PC-9 (cell line): Measurements from ENCODE around the gene PSMD7. TPM values are rescaled to one million over a fixed set of nuclear protein-coding genes. Genes with fewer than 3 reads are reported as not detected.

ENCODE experiments used
- BruUV-seq: library from RNA; stranded (reverse); fragments of 400-500 nt; replicated peaks from 2 replicates; lab custom pipeline; 2021; lab: Mats Ljungman, UMichigan
- CTCF ChIA-PET: fragments of 300-600 bp; sonication (Branson Sonifier 250); formaldehyde crosslinking; loops from one replicate; lab custom pipeline; 2022; ENCODE audit warnings: antibody characterized with exemption; lab: Charles Lee
- POLR2A ChIA-PET: fragments of 300-600 bp; sonication (Branson Sonifier 250); formaldehyde crosslinking; loops from one replicate; lab custom pipeline; 2022; ENCODE audit warnings: antibody characterized with exemption; ENCODE audit not compliant: unreplicated experiment; lab: Charles Lee
- DNase-seq, 2 experiments: peaks; one replicate each; pipeline versions ENCODE4 v3.0.0 to v3.0.0-alpha.2; 2015 to 2022; ENCODE audit warnings: mixed read lengths in 1 of 2
- H2AFZ ChIP-seq: fragments of 200-600 bp; sonication (generic); 2 replicates; pipeline ENCODE4 v1.8.1; 2017; ENCODE audit warnings: antibody characterized with exemption
- H3F3A ChIP-seq: fragments of 200-600 bp; sonication (generic); 2 replicates; pipeline ENCODE4 v1.8.1; 2017; ENCODE audit warnings: antibody characterized with exemption, mild to moderate bottlenecking, low read depth; ENCODE audit not compliant: insufficient read depth
- H3K27ac ChIP-seq: fragments of 200-600 bp; sonication (generic); 2 replicates; pipeline ENCODE4 v1.6.1; 2016; ENCODE audit warnings: mixed run types
- H3K27me3 ChIP-seq: fragments of 200-600 bp; sonication (generic); 2 replicates; pipeline ENCODE4 v1.6.1; 2016; ENCODE audit warnings: low read depth, mixed run types; ENCODE audit not compliant: insufficient read depth
- H3K36me3 ChIP-seq: fragments of 200-600 bp; sonication (generic); 2 replicates; pipeline ENCODE4 v1.6.1; 2016; ENCODE audit warnings: low read depth, mixed run types
- H3K4me1 ChIP-seq: fragments of 200-600 bp; sonication (generic); replicated peaks from 2 replicates; pipeline ENCODE4 v1.6.1; 2016; ENCODE audit warnings: mixed run types; ENCODE audit not compliant: insufficient read depth
- H3K4me2 ChIP-seq: fragments of 200-600 bp; sonication (generic); 2 replicates; pipeline ENCODE4 v1.6.1; 2017; ENCODE audit warnings: mixed run types
- H3K4me3 ChIP-seq: fragments of 200-600 bp; sonication (generic); 2 replicates; pipeline ENCODE4 v1.6.1; 2016; ENCODE audit warnings: mixed run types
- H3K79me2 ChIP-seq: fragments of 200-600 bp; sonication (generic); 2 replicates; pipeline ENCODE4 v1.6.1; 2017; ENCODE audit warnings: low read depth, mixed run types
- H3K9me2 ChIP-seq: fragments of 200-600 bp; sonication (generic); 2 replicates; pipeline ENCODE4 v1.8.1; 2017; ENCODE audit warnings: mild to moderate bottlenecking; ENCODE audit not compliant: insufficient read depth
- H3K9me3 ChIP-seq: fragments of 200-600 bp; sonication (generic); 2 replicates; pipeline ENCODE4 v1.8.1; 2016; ENCODE audit warnings: low read depth; ENCODE audit not compliant: insufficient read depth
- H4K20me1 ChIP-seq: fragments of 200-600 bp; sonication (generic); 2 replicates; pipeline ENCODE4 v1.8.1; 2017; ENCODE audit not compliant: insufficient read depth
- EZH2 ChIP-seq: fragments of 200-600 bp; sonication (generic); IDR thresholded peaks from 2 replicates; pipeline ENCODE4 v1.8.0; 2017; ENCODE audit warnings: antibody characterized with exemption, low read depth
- intact Hi-C: fragments of 100-400 bp; cut with micrococcal nuclease; formaldehyde crosslinking; loops from one replicate; pipeline ENCODE4 v1.10.0; 2022; ENCODE audit not compliant: unreplicated experiment
- total RNA-seq: library from RNA; stranded (reverse); gene quantifications from 2 replicates; pipeline ENCODE4 v1.2.3, GENCODE V29; 2021
- TF ChIP-seq, protein P1 (sequence below): fragments of 200-600 bp; sonication (generic); conservative IDR thresholded peaks from 2 replicates; pipeline ENCODE4 v1.6.1; 2017; ENCODE audit warnings: mixed run types, antibody characterized with exemption, mild to moderate bottlenecking, moderate library complexity

PSMD7 gene
- total RNA-seq, 1 experiment from 2014 or later: 128 TPM

GRCh38 chr16:74304835-74305176 lies 8.2 kb downstream of the PSMD7 start:
- ChIA-PET POLR2A (no interaction called here), CTCF (no interaction called here)
- BruUV-seq: no TSS peak

DNA sequence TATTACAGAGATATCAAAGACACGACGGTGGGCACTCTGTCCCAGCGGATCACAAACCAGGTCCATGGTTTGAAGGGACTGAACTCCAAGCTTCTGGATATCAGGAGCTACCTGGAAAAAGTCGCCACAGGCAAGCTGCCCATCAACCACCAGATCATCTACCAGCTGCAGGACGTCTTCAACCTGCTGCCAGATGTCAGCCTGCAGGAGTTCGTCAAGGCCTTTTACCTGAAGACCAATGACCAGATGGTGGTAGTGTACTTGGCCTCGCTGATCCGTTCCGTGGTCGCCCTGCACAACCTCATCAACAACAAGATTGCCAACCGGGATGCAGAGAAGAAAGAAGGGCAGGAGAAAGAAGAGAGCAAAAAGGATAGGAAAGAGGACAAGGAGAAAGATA lies 8.7 kb downstream of the PSMD7 start:
- ChIA-PET CTCF (no interaction called here), POLR2A (interaction anchor here (0.5 kb wide), 1 partner anchor 43 kb away, joined by 3 read pairs; no protein-coding TSS in a partner anchor)
- H3K27me3 ChIP-seq: no peaks in the 10 kb centered on the region
- peaks cover 11% of the 10 kb centered on the region for H3K79me2 ChIP-seq
- no TSS peak for BruUV-seq
- peaks cover 51% of the 10 kb centered on the region for H3K36me3 ChIP-seq
- peaks cover 47% of the 10 kb centered on the region for H4K20me1 ChIP-seq
- DNase-seq: no peak
- H3K9me3 ChIP-seq: no peaks in the 10 kb centered on the region
- intact Hi-C loops: loop anchor here (10.0 kb wide), 1 partner anchor 130 kb away; no protein-coding TSS in a partner anchor
- TF ChIP-seq EZH2: no peak
- TF ChIP-seq, protein P1, sequence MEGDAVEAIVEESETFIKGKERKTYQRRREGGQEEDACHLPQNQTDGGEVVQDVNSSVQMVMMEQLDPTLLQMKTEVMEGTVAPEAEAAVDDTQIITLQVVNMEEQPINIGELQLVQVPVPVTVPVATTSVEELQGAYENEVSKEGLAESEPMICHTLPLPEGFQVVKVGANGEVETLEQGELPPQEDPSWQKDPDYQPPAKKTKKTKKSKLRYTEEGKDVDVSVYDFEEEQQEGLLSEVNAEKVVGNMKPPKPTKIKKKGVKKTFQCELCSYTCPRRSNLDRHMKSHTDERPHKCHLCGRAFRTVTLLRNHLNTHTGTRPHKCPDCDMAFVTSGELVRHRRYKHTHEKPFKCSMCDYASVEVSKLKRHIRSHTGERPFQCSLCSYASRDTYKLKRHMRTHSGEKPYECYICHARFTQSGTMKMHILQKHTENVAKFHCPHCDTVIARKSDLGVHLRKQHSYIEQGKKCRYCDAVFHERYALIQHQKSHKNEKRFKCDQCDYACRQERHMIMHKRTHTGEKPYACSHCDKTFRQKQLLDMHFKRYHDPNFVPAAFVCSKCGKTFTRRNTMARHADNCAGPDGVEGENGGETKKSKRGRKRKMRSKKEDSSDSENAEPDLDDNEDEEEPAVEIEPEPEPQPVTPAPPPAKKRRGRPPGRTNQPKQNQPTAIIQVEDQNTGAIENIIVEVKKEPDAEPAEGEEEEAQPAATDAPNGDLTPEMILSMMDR: no peak
- no peaks in the 10 kb centered on the region for H3K9me2 ChIP-seq
- no peak overlapping the region for H3K4me2 ChIP-seq
- no peak overlapping the region for H3K27ac ChIP-seq
- no peak overlapping the region for H3K4me3 ChIP-seq
- no peak overlapping the region for H2AFZ ChIP-seq
- H3F3A ChIP-seq: peaks cover 61% of the 10 kb centered on the region
- H3K4me1 ChIP-seq: no peaks in the 10 kb centered on the region

More at GRCh38 chr16:74304835-74305176, 8.2 kb downstream of the PSMD7 start:
- H3K27ac ChIP-seq: no peak overlapping the region
- no peak overlapping the region for H2AFZ ChIP-seq
- no peak for DNase-seq
- H3K4me3 ChIP-seq: no peak overlapping the region
- no peaks in the 10 kb centered on the region for H3K27me3 ChIP-seq
- H3K36me3 ChIP-seq: peaks cover 56% of the 10 kb centered on the region
- intact Hi-C loops: loop anchor here (10.0 kb wide), 1 partner anchor 130 kb away; no protein-coding TSS in a partner anchor
- peaks cover 61% of the 10 kb centered on the region for H3F3A ChIP-seq
- TF ChIP-seq, protein P1: no peak
- TF ChIP-seq EZH2: no peak
- peaks cover 52% of the 10 kb centered on the region for H4K20me1 ChIP-seq
- H3K4me2 ChIP-seq: no peak overlapping the region
- H3K9me3 ChIP-seq: no peaks in the 10 kb centered on the region
- H3K9me2 ChIP-seq: no peaks in the 10 kb centered on the region
- peaks cover 16% of the 10 kb centered on the region for H3K79me2 ChIP-seq
- H3K4me1 ChIP-seq: no peaks in the 10 kb centered on the region

- POLR2A ChIA-PET: no interaction called here
- DNase-seq: no peak
- no TSS peak for BruUV-seq
- intact Hi-C loops: loop anchor here (10.0 kb wide), 1 partner anchor 129 kb away; no protein-coding TSS in a partner anchor
- Histone ChIP-seq H2AFZ (no peak overlapping the region), H3F3A (peaks cover 61% of the 10 kb centered on the region), H3K9me2 (no peaks in the 10 kb centered on the region), H3K4me2 (no peak overlapping the region), H3K4me1 (no peaks in the 10 kb centered on the region), H3K9me3 (no peaks in the 10 kb centered on the region), H3K27ac (no peak overlapping the region), H3K36me3 (peaks cover 42% of the 10 kb centered on the region), H3K4me3 (no peak overlapping the region), H4K20me1 (peaks cover 42% of the 10 kb centered on the region), H3K27me3 (no peaks in the 10 kb centered on the region), H3K79me2 (peaks cover 5% of the 10 kb centered on the region; the same call in 1 of the 2 replicates)
- CTCF ChIA-PET: no interaction called here
- TF ChIP-seq, protein P1: no peak
- no peak for TF ChIP-seq EZH2
Measured at GRCh38 chr16:74305978-74306784, 9.6 kb downstream of the PSMD7 start.
